Skeletal muscle tissue (tissue), 4 donors: ENCODE results near the gene CD109. TPM values are rescaled to one million over a fixed set of nuclear protein-coding genes. Genes with fewer than 3 reads are reported as not detected.

Experiments
- H3K27ac ChIP-seq: one replicate; pipeline ENCODE4 v1.7.0; 2013; ENCODE audit warnings: mild to moderate bottlenecking, low read depth, low read length, inconsistent platforms
- H3K27me3 ChIP-seq, 3 donors: one replicate each; pipeline ENCODE4 v1.7.0; 2013; ENCODE audit warnings: low read length in 3 of 3; ENCODE audit not compliant: control insufficient read depth in 3 of 3, insufficient read depth in 3 of 3
- H3K36me3 ChIP-seq, 3 donors: one replicate each; pipeline ENCODE4 v1.7.0; 2013; ENCODE audit warnings: low read length in 3 of 3; ENCODE audit not compliant: control insufficient read depth in 3 of 3, insufficient read depth in 3 of 3
- H3K4me1 ChIP-seq, 3 donors: one replicate each; pipeline ENCODE4 v1.7.0; 2013; ENCODE audit warnings: low read length in 3 of 3, mild to moderate bottlenecking in 3 of 3; ENCODE audit not compliant: control insufficient read depth in 3 of 3, insufficient read depth in 3 of 3
- H3K4me3 ChIP-seq, 3 donors: one replicate each; pipeline ENCODE4 v1.7.0; 2013; ENCODE audit warnings: low read length in 3 of 3
- H3K9ac ChIP-seq, 3 donors: one replicate each; pipeline ENCODE4 v1.7.0; 2013; ENCODE audit warnings: low read length in 3 of 3, mild to moderate bottlenecking in 3 of 3, moderate library complexity in 2 of 3, low read depth in 1 of 3
- H3K9me3 ChIP-seq, 3 donors: one replicate each; pipeline ENCODE4 v1.7.0; 2013; ENCODE audit warnings: low read length in 3 of 3; ENCODE audit not compliant: control insufficient read depth in 3 of 3
- total RNA-seq: library from RNA; depleted of rRNA; stranded (reverse); fragments of >200 nt; gene quantifications from one replicate; pipeline ENCODE4 v1.2.3, GENCODE V29; 2014
- donor health status: Osteomylitis.

Gene CD109
- total RNA-seq, 1 donor from 2014 or later: 19.3 TPM

GRCh38 chr6:73742433-73742832 lies 46.4 kb downstream of the CD109 start:
- Histone ChIP-seq H3K27me3 (no peaks in the 10 kb centered on the region), H3K9ac (no peak overlapping the region), H3K4me3 (no peak overlapping the region), H3K9me3 (no peaks in the 10 kb centered on the region), H3K36me3 (no peaks in the 10 kb centered on the region), H3K4me1 (no peaks in the 10 kb centered on the region), H3K27ac (no peak overlapping the region)

GRCh38 chr6:73743081-73743480 lies 47.1 kb downstream of the CD109 start:
- Histone ChIP-seq H3K27me3 (no peaks in the 10 kb centered on the region), H3K4me1 (no peaks in the 10 kb centered on the region), H3K36me3 (no peaks in the 10 kb centered on the region), H3K27ac (no peak overlapping the region), H3K9ac (no peak overlapping the region), H3K4me3 (no peak overlapping the region), H3K9me3 (no peaks in the 10 kb centered on the region)

GRCh38 chr6:73743556-73743955 lies 47.6 kb downstream of the CD109 start:
- no peaks in the 10 kb centered on the region for H3K9me3 ChIP-seq
- no peaks in the 10 kb centered on the region for H3K36me3 ChIP-seq
- no peaks in the 10 kb centered on the region for H3K27me3 ChIP-seq
- H3K4me3 ChIP-seq: no peak overlapping the region
- no peak overlapping the region for H3K27ac ChIP-seq
- no peak overlapping the region for H3K9ac ChIP-seq
- no peaks in the 10 kb centered on the region for H3K4me1 ChIP-seq

- no peaks in the 10 kb centered on the region for H3K27me3 ChIP-seq
- no peaks in the 10 kb centered on the region for H3K36me3 ChIP-seq
- H3K9ac ChIP-seq: no peak overlapping the region
- H3K27ac ChIP-seq: no peak overlapping the region
- H3K9me3 ChIP-seq: no peaks in the 10 kb centered on the region
- no peak overlapping the region for H3K4me3 ChIP-seq
- H3K4me1 ChIP-seq: no peaks in the 10 kb centered on the region
Observed at GRCh38 chr6:73746787-73747186, 50.8 kb downstream of the CD109 start.

- Histone ChIP-seq H3K9ac (no peak overlapping the region), H3K27me3 (no peaks in the 10 kb centered on the region), H3K36me3 (no peaks in the 10 kb centered on the region), H3K4me1 (no peaks in the 10 kb centered on the region), H3K27ac (no peak overlapping the region), H3K9me3 (no peaks in the 10 kb centered on the region), H3K4me3 (no peak overlapping the region)
Observed at GRCh38 chr6:73747289-73747688, 51.3 kb downstream of the CD109 start.

- no peak overlapping the region for H3K4me3 ChIP-seq
- H3K4me1 ChIP-seq: no peaks in the 10 kb centered on the region
- no peak overlapping the region for H3K9ac ChIP-seq
- no peaks in the 10 kb centered on the region for H3K27me3 ChIP-seq
- no peaks in the 10 kb centered on the region for H3K9me3 ChIP-seq
- no peak overlapping the region for H3K27ac ChIP-seq
- no peaks in the 10 kb centered on the region for H3K36me3 ChIP-seq
Observed at GRCh38 chr6:73752943-73753342, 56.9 kb downstream of the CD109 start.

- H3K27ac ChIP-seq: no peak overlapping the region
- no peaks in the 10 kb centered on the region for H3K4me1 ChIP-seq
- H3K4me3 ChIP-seq: no peak overlapping the region
- H3K9ac ChIP-seq: no peak overlapping the region
- no peaks in the 10 kb centered on the region for H3K27me3 ChIP-seq
- no peaks in the 10 kb centered on the region for H3K9me3 ChIP-seq
- H3K36me3 ChIP-seq: peaks cover 0 to 1% (median 0%) of the 10 kb centered on the region in 3 donors
Observed at GRCh38 chr6:73766040-73766439, 70.0 kb downstream of the CD109 start.

- Histone ChIP-seq H3K27me3 (no peaks in the 10 kb centered on the region), H3K9me3 (no peaks in the 10 kb centered on the region), H3K9ac (no peak overlapping the region), H3K36me3 (no peaks in the 10 kb centered on the region), H3K4me3 (no peak overlapping the region), H3K4me1 (no peaks in the 10 kb centered on the region), H3K27ac (no peak overlapping the region)
Observed at GRCh38 chr6:73768558-73768957, 72.6 kb downstream of the CD109 start.

- H3K27ac ChIP-seq: no peak overlapping the region
- H3K4me1 ChIP-seq: no peaks in the 10 kb centered on the region
- H3K4me3 ChIP-seq: no peak overlapping the region
- H3K9ac ChIP-seq: no peak overlapping the region
- H3K9me3 ChIP-seq: no peaks in the 10 kb centered on the region
- H3K36me3 ChIP-seq: no peaks in the 10 kb centered on the region
- no peaks in the 10 kb centered on the region for H3K27me3 ChIP-seq
Observed at GRCh38 chr6:73769976-73770375, 74.0 kb downstream of the CD109 start.

GRCh38 chr6:73774311-73774774 lies 78.3 kb downstream of the CD109 start:
- Histone ChIP-seq H3K9ac (no peak overlapping the region), H3K27ac (no peak overlapping the region), H3K36me3 (no peaks in the 10 kb centered on the region), H3K9me3 (no peaks in the 10 kb centered on the region), H3K4me3 (peak overlapping the region in 1 of 3 donors; percentile 14), H3K27me3 (no peaks in the 10 kb centered on the region), H3K4me1 (no peaks in the 10 kb centered on the region)

GRCh38 chr6:73779943-73780342 lies 83.9 kb downstream of the CD109 start:
- Histone ChIP-seq H3K9me3 (no peaks in the 10 kb centered on the region), H3K4me3 (no peak overlapping the region)

More at GRCh38 chr6:73779943-73780342, 83.9 kb downstream of the CD109 start:
- Histone ChIP-seq H3K9ac (no peak overlapping the region), H3K27me3 (no peaks in the 10 kb centered on the region), H3K4me1 (no peaks in the 10 kb centered on the region), H3K36me3 (no peaks in the 10 kb centered on the region), H3K27ac (no peak overlapping the region)
